Measurements from ENCODE around the gene TBL3. TPM values are rescaled to one million over a fixed set of nuclear protein-coding genes. Genes with fewer than 3 reads are reported as not detected.

Gene TBL3
- total and polyA plus RNA-seq, 2 of the 8 experiments (the other 6 are each of a cell fraction or from before 2014, with no cell fraction given): 65.8 to 137 TPM

- TF ChIP-seq CREB1 (IDR thresholded peaks at IDR 0.05) (no peak), POU5F1 (IDR thresholded peaks at IDR 0.05; ENCODE audit: low read depth, low read length) (no peak), EZH2 (IDR thresholded peaks at IDR 0.05; ENCODE audit: low read depth, low read length, severe bottlenecking) (no peak)
These were observed 37.4 kb downstream of the TBL3 start (continued) for GRCh38 chr16:2009164-2009711.

All from H1 (cell line).